OCI-LY1 (cell line): Measurements from ENCODE around the gene ABCA13.

ENCODE experiments used
- H2AFZ ChIP-seq: fragments of 200-600 bp; sonication (generic), shearing (Covaris generic); 2 replicates; pipeline ENCODE4 v1.6.0; 2014; ENCODE audit warnings: antibody characterized with exemption, mild to moderate bottlenecking, low read length
- H3F3A ChIP-seq: fragments of 200-600 bp; sonication (generic), shearing (Covaris generic); 2 replicates; pipeline ENCODE4 v1.6.0; 2014; ENCODE audit warnings: mild to moderate bottlenecking, antibody characterized with exemption, low read length, moderate library complexity; ENCODE audit not compliant: insufficient read depth
- H3K27ac ChIP-seq: fragments of 200-600 bp; sonication (generic); 2 replicates; pipeline ENCODE4 v1.5.1; 2014; ENCODE audit warnings: low read length, mixed run types, mild to moderate bottlenecking, low read depth; ENCODE audit not compliant: poor library complexity, severe bottlenecking
- H3K27me3 ChIP-seq: fragments of 200-600 bp; sonication (generic); 2 replicates; pipeline ENCODE4 v1.6.0; 2014; ENCODE audit warnings: antibody characterized with exemption, mild to moderate bottlenecking, low read length, moderate library complexity; ENCODE audit not compliant: insufficient read depth
- H3K36me3 ChIP-seq: fragments of 200-600 bp; sonication (generic); 2 replicates; pipeline ENCODE4 v1.6.1; 2014; ENCODE audit warnings: mild to moderate bottlenecking, antibody characterized with exemption, low read length, moderate library complexity, mixed read lengths; ENCODE audit not compliant: insufficient read depth
- H3K4me1 ChIP-seq: fragments of 200-600 bp; sonication (generic); 2 replicates; pipeline ENCODE4 v1.5.1; 2014; ENCODE audit warnings: mild to moderate bottlenecking, low read length, moderate library complexity; ENCODE audit not compliant: insufficient read depth, severe bottlenecking
- H3K4me2 ChIP-seq: fragments of 200-600 bp; sonication (generic), shearing (Covaris generic); 2 replicates; pipeline ENCODE4 v1.6.1; 2014; ENCODE audit warnings: low read length
- H3K4me3 ChIP-seq: fragments of 200-600 bp; sonication (generic); 2 replicates; pipeline ENCODE4 v1.5.1; 2014; ENCODE audit warnings: low read length, low read depth, mild to moderate bottlenecking, mixed read lengths; ENCODE audit not compliant: poor library complexity, severe bottlenecking
- H3K79me2 ChIP-seq: fragments of 200-600 bp; shearing (Covaris generic); 2 replicates; pipeline ENCODE4 v1.6.1; 2016; ENCODE audit warnings: mixed run types, low read length, mixed read lengths; ENCODE audit not compliant: insufficient read depth
- H3K9ac ChIP-seq: fragments of 200-600 bp; sonication (generic), shearing (Covaris generic); 2 replicates; pipeline ENCODE4 v1.6.1; 2014; ENCODE audit warnings: mild to moderate bottlenecking, low read length, mixed read lengths
- H3K9me2 ChIP-seq: fragments of 200-600 bp; sonication (generic), shearing (Covaris generic); 2 replicates; pipeline ENCODE4 v1.6.1; 2014; ENCODE audit warnings: low read depth, mild to moderate bottlenecking, low read length, mixed read lengths
- H3K9me3 ChIP-seq: fragments of 200-600 bp; shearing (Covaris generic); 2 replicates; pipeline ENCODE4 v1.6.1; 2014; ENCODE audit warnings: low read length, mixed read lengths
- H4K20me1 ChIP-seq: fragments of 200-600 bp; sonication (generic), shearing (Covaris generic); 2 replicates; pipeline ENCODE4 v1.6.0; 2016; ENCODE audit warnings: mild to moderate bottlenecking, low read length; ENCODE audit not compliant: insufficient read depth
- EZH2 ChIP-seq: fragments of 200-600 bp; sonication (generic), shearing (Covaris generic); IDR thresholded peaks from 2 replicates; pipeline ENCODE4 v1.8.0; 2017; ENCODE audit warnings: borderline replicate concordance, mixed run types, mild to moderate bottlenecking, antibody characterized with exemption, low read length, moderate library complexity, mixed read lengths
- TF ChIP-seq, protein P1 (sequence below): fragments of 200-600 bp; sonication (generic), shearing (Covaris generic); IDR thresholded peaks from 2 replicates; pipeline ENCODE4 v1.5.1; 2017; ENCODE audit warnings: mild to moderate bottlenecking, antibody characterized with exemption, low read length, moderate library complexity, mixed read lengths

The ABCA13 gene

GRCh38 chr7:48424731-48425130 lies 253.5 kb downstream of the ABCA13 start:
- Histone ChIP-seq H3K79me2 (no peaks in the 10 kb centered on the region), H3K4me1 (no peaks in the 10 kb centered on the region), H3K27ac (no peak overlapping the region), H3K36me3 (no peaks in the 10 kb centered on the region), H3K9me3 (no peaks in the 10 kb centered on the region), H3K4me3 (no peak overlapping the region), H3K27me3 (no peaks in the 10 kb centered on the region), H2AFZ (no peak overlapping the region), H4K20me1 (no peaks in the 10 kb centered on the region), H3F3A (no peaks in the 10 kb centered on the region), H3K9me2 (no peaks in the 10 kb centered on the region), H3K4me2 (no peak overlapping the region), H3K9ac (no peak overlapping the region)
- no peak for TF ChIP-seq EZH2
- TF ChIP-seq, protein P1, sequence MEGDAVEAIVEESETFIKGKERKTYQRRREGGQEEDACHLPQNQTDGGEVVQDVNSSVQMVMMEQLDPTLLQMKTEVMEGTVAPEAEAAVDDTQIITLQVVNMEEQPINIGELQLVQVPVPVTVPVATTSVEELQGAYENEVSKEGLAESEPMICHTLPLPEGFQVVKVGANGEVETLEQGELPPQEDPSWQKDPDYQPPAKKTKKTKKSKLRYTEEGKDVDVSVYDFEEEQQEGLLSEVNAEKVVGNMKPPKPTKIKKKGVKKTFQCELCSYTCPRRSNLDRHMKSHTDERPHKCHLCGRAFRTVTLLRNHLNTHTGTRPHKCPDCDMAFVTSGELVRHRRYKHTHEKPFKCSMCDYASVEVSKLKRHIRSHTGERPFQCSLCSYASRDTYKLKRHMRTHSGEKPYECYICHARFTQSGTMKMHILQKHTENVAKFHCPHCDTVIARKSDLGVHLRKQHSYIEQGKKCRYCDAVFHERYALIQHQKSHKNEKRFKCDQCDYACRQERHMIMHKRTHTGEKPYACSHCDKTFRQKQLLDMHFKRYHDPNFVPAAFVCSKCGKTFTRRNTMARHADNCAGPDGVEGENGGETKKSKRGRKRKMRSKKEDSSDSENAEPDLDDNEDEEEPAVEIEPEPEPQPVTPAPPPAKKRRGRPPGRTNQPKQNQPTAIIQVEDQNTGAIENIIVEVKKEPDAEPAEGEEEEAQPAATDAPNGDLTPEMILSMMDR = peak; percentile 90

DNA sequence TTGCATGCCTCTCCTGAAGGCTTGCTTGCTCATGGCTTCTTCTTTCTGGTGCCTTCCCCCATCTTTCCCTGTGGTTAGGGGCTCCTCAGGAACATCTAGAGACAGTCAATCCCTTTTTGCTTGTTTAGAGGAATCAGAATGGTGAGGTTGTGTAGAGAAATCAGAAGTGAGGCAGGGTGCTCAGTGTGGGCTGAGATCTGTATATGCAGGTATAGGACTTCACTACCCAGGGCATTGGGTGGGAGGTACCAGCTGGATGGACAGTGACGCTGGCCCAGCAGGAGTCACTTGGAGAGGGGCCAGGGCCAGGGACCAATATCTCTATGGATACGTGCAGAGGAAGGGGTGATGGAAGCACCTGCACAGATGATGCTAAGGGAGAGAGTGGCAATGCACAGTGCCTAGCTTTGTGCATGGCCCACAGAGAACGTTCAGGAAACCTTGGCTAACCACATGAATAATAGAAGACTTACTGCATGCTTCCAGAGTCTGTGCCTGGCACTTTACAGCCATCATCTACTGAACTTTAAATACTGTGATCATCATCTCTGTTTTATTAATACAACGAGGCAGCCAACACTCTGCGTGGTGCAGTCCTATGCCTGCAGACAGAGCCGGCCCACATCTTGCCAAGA lies 255.2 kb downstream of the ABCA13 start:
- Histone ChIP-seq H3K9me3 (no peaks in the 10 kb centered on the region), H3K4me1 (no peaks in the 10 kb centered on the region), H3F3A (no peaks in the 10 kb centered on the region), H3K4me3 (no peak overlapping the region), H3K9me2 (no peaks in the 10 kb centered on the region), H3K36me3 (no peaks in the 10 kb centered on the region), H3K79me2 (no peaks in the 10 kb centered on the region), H3K27me3 (no peaks in the 10 kb centered on the region), H3K9ac (no peak overlapping the region), H4K20me1 (no peaks in the 10 kb centered on the region), H3K27ac (no peak overlapping the region), H2AFZ (no peak overlapping the region), H3K4me2 (no peak overlapping the region)
- TF ChIP-seq EZH2 = no peak
- TF ChIP-seq, protein P1 = no peak

DNA sequence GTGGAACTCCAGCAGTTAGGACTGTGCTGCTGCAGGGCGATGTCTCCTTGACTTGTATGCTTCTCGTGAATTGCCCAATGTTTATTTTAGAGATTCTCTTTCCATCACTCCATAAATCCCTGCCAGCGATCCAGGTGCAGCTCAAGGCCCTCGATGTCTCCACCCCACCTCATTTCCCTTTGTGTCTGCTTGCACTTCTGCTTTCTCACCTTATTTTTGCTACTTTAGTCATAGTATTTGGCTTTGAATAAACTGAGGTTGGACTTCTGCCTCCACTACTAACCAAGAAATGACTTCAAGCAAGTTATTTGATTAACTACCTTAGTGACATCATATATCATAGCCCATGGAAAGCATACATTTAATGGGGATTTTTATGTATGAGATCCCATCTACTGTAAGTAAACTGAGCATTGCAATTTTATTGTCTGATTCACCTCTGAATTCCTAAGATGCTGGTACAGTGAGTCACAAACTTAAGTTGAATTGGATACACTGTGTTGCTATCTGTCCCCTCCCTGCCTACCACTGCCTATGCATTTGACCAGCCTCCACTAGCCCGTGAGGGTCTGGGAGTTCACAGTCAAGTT lies 255.8 kb downstream of the ABCA13 start:
- no peak for TF ChIP-seq EZH2
- TF ChIP-seq, protein P1 = no peak
- Histone ChIP-seq H2AFZ (no peak overlapping the region), H3K79me2 (no peaks in the 10 kb centered on the region), H3K27me3 (no peaks in the 10 kb centered on the region), H3F3A (no peaks in the 10 kb centered on the region), H3K27ac (no peak overlapping the region), H3K9me3 (no peaks in the 10 kb centered on the region), H4K20me1 (no peaks in the 10 kb centered on the region), H3K4me1 (no peaks in the 10 kb centered on the region), H3K9ac (no peak overlapping the region), H3K4me2 (no peak overlapping the region), H3K4me3 (no peak overlapping the region), H3K36me3 (no peaks in the 10 kb centered on the region), H3K9me2 (no peaks in the 10 kb centered on the region)
